ENCODE measurements around the gene FRMD6. TPM values are rescaled to one million over a fixed set of nuclear protein-coding genes. Genes with fewer than 3 reads are reported as not detected.

Gene FRMD6
- total and polyA plus RNA-seq, 9 of the 15 experiments (the other 6 are each of a cell fraction or from before 2014, with no cell fraction given), result 0.11 to 0.92 (median 0.53) TPM

DNA sequence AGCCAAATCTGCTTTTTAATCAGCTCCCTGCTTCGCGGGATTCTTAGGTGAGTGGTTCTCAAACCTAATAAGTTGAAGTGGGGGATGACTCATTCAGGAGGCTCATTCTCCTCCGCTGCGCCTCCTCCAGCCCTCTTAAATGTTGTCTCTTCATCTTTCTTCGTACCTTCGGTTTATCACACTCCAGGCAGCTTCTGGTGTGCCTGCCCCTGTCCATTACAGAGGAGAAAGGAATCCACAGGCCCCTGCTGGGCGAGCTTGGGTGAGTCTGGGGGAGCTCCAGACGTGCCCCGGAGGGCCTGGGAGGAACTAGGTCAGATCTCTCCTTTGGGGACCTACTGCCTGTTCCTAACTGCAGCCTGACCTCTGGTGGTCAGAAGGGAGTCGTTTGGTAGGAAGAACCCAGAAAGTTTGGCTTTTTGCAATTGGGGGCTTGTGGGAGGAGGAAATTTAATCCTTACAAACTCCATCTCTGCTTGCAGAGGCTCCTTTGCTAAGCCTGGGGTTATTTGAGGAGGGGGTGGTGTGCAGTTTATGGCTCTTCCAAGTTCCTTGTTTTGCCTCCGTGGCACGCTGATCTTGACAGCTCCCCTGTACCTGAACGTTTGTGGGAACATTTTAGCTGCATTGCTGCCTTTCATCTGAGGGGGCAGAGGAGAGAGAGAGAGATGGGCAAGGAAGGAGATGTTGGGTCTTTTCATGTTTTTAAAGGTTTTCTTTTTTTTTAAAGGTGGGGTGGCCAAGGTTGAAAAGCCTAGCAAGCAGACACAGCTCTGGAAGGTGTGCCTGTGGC lies 124.6 kb downstream of the FRMD6 start:
- no peaks in the 10 kb centered on the region for H4K20me1 ChIP-seq (replicated peaks; ENCODE audit: control insufficient read depth, insufficient read depth, low read length)
- no peaks in the 10 kb centered on the region for H3K27me3 ChIP-seq (ENCODE audit: control insufficient read depth in 2 of 2, insufficient read depth in 2 of 2, low read length in 2 of 2)
- ChIA-PET POLR2A (no interaction called here), CTCF (ENCODE audit: low intra/inter-chr PET ratio) (interaction anchor here (0.8 kb wide), 1 partner anchor 493 kb away, joined by 4 read pairs; no protein-coding TSS in a partner anchor)
- 0% methylated on average over 13 of the region's 13 CpGs for WGBS (ENCODE audit: insufficient coverage, low coverage, missing lambda C conversion rate)
- FAIRE-seq (no peak), ATAC-seq (peak; percentile 90), DNase-seq (ENCODE audit: extremely low read depth in 1 of 4, low spot score in 3 of 4) (peak; percentile 14 to 36 (median 30))
- H3K9ac ChIP-seq (ENCODE audit: insufficient read depth in 1 of 2, low read depth in 2 of 2, low read length in 2 of 2), result no peak overlapping the region
- intact Hi-C loops (cut with micrococcal nuclease) (loop anchor here (1.0 kb wide), 2 partner anchors 406 to 493 kb away; no protein-coding TSS in a partner anchor), in situ Hi-C loops (cut with MboI) (loop anchor here (5.0 kb wide), 1 partner anchor 494 kb away; no protein-coding TSS in a partner anchor)
- H3K4me2 ChIP-seq (ENCODE audit: insufficient read depth, low read length), result no peak overlapping the region
- no TSS peak for BruUV-seq (replicated peaks)
- no peak overlapping the region for H3K4me3 ChIP-seq
- no peak overlapping the region for H3K27ac ChIP-seq (ENCODE audit: extremely low read depth, low read depth, low read length)
- H2AFZ ChIP-seq (ENCODE audit: low read depth, low read length), result no peak overlapping the region
- H3K79me2 ChIP-seq (ENCODE audit: control insufficient read depth, insufficient read depth, low read length), result no peaks in the 10 kb centered on the region
- H3K4me1 ChIP-seq (replicated peaks in 1 of 2; ENCODE audit: control insufficient read depth in 2 of 2, insufficient read depth in 2 of 2, low read length in 2 of 2), result no peaks in the 10 kb centered on the region
- H3K36me3 ChIP-seq (ENCODE audit: control insufficient read depth, insufficient read depth, low read length), result no peaks in the 10 kb centered on the region
- no peaks in the 10 kb centered on the region for H3K9me3 ChIP-seq (replicated peaks; ENCODE audit: control insufficient read depth, insufficient read depth, low read depth, low read length)
- H3K9me1 ChIP-seq (ENCODE audit: control insufficient read depth, insufficient read depth, low read length), result peaks cover 3% of the 10 kb centered on the region
- TF ChIP-seq, protein P1, sequence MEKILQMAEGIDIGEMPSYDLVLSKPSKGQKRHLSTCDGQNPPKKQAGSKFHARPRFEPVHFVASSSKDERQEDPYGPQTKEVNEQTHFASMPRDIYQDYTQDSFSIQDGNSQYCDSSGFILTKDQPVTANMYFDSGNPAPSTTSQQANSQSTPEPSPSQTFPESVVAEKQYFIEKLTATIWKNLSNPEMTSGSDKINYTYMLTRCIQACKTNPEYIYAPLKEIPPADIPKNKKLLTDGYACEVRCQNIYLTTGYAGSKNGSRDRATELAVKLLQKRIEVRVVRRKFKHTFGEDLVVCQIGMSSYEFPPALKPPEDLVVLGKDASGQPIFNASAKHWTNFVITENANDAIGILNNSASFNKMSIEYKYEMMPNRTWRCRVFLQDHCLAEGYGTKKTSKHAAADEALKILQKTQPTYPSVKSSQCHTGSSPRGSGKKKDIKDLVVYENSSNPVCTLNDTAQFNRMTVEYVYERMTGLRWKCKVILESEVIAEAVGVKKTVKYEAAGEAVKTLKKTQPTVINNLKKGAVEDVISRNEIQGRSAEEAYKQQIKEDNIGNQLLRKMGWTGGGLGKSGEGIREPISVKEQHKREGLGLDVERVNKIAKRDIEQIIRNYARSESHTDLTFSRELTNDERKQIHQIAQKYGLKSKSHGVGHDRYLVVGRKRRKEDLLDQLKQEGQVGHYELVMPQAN (IDR thresholded peaks at IDR 0.05; ENCODE audit: borderline replicate concordance), result no peak
- peak; percentile 49 to 66; a peak in 3 of 4 replicates for TF ChIP-seq RAD21 (CRISPR knock-in tag; conservative IDR thresholded peaks at IDR 0.05 in 1 of 2, IDR thresholded peaks at IDR 0.05 in 1 of 2)
- TF ChIP-seq, protein P2, sequence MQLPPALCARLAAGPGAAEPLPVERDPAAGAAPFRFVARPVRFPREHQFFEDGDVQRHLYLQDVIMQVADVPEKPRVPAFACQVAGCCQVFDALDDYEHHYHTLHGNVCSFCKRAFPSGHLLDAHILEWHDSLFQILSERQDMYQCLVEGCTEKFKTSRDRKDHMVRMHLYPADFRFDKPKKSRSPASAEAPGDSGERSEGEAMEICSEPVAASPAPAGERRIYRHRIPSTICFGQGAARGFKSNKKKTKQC (CRISPR knock-in tag; IDR thresholded peaks at IDR 0.05), result no peak
- TF ChIP-seq SMARCA4 (IDR thresholded peaks at IDR 0.05), result no peak
- TF ChIP-seq, protein P3, sequence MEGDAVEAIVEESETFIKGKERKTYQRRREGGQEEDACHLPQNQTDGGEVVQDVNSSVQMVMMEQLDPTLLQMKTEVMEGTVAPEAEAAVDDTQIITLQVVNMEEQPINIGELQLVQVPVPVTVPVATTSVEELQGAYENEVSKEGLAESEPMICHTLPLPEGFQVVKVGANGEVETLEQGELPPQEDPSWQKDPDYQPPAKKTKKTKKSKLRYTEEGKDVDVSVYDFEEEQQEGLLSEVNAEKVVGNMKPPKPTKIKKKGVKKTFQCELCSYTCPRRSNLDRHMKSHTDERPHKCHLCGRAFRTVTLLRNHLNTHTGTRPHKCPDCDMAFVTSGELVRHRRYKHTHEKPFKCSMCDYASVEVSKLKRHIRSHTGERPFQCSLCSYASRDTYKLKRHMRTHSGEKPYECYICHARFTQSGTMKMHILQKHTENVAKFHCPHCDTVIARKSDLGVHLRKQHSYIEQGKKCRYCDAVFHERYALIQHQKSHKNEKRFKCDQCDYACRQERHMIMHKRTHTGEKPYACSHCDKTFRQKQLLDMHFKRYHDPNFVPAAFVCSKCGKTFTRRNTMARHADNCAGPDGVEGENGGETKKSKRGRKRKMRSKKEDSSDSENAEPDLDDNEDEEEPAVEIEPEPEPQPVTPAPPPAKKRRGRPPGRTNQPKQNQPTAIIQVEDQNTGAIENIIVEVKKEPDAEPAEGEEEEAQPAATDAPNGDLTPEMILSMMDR (IDR thresholded peaks at IDR 0.05 in 2 of 3, conservative IDR thresholded peaks at IDR 0.05 in 1 of 3; ENCODE audit: insufficient read depth in 2 of 3, low read depth in 1 of 3, low read length in 3 of 3), result peak; percentile 50 to 54 (median 53)
- 0 out of 2 replicates have a peak, but pooled peaks have one; percentile 17 for TF ChIP-seq SMC3 (conservative IDR thresholded peaks at IDR 0.05; ENCODE audit: insufficient read depth, low read depth, low read length)
- TF ChIP-seq, protein P4, sequence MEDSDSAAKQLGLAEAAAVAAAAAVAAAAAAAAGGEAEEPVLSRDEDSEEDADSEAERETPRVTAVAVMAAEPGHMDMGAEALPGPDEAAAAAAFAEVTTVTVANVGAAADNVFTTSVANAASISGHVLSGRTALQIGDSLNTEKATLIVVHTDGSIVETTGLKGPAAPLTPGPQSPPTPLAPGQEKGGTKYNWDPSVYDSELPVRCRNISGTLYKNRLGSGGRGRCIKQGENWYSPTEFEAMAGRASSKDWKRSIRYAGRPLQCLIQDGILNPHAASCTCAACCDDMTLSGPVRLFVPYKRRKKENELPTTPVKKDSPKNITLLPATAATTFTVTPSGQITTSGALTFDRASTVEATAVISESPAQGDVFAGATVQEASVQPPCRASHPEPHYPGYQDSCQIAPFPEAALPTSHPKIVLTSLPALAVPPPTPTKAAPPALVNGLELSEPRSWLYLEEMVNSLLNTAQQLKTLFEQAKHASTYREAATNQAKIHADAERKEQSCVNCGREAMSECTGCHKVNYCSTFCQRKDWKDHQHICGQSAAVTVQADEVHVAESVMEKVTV (CRISPR knock-in tag; IDR thresholded peaks at IDR 0.05), result 0 out of 2 replicates have a peak, but pooled peaks have one; percentile 20
- TF ChIP-seq, protein P5, sequence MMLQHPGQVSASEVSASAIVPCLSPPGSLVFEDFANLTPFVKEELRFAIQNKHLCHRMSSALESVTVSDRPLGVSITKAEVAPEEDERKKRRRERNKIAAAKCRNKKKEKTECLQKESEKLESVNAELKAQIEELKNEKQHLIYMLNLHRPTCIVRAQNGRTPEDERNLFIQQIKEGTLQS (IDR thresholded peaks at IDR 0.05), result peak; percentile 50
- TF ChIP-seq, protein P5 (CRISPR knock-in tag; conservative IDR thresholded peaks at IDR 0.05), result no peak
